Measurements from ENCODE around the gene AATF. TPM values are rescaled to one million over a fixed set of nuclear protein-coding genes. Genes with fewer than 3 reads are reported as not detected.

The AATF gene
- total and polyA plus RNA-seq, 2 of the 8 experiments (the other 6 are each of a cell fraction or from before 2014, with no cell fraction given) = 20.1 to 62.8 TPM

GRCh38 chr17:37086948-37087347 is 138.2 kb downstream of the AATF start:
- Histone ChIP-seq H4K8ac (ENCODE audit: extremely low read depth, insufficient read depth, low read length) (no peak overlapping the region), H3K27me3 (replicated peaks in 1 of 4; ENCODE audit: control insufficient read depth in 3 of 4, extremely low read depth in 1 of 4, insufficient read depth in 3 of 4, low read length in 3 of 4) (no peaks in the 10 kb centered on the region), H3K4me1 (replicated peaks in 1 of 4; ENCODE audit: control insufficient read depth in 3 of 4, insufficient read depth in 4 of 4, low read length in 3 of 4) (peaks cover 6 to 22% (median 11%) of the 10 kb centered on the region in 4 experiments), H3K4ac (replicated peaks; ENCODE audit: insufficient read length, low read depth, low read length) (no peak overlapping the region), H2BK20ac (ENCODE audit: low read length) (no peak overlapping the region), H2AFZ (ENCODE audit: low read length) (no peak overlapping the region), H2BK15ac (ENCODE audit: low read length) (no peak overlapping the region), H3K4me2 (ENCODE audit: insufficient read depth in 1 of 2, low read depth in 2 of 2, low read length in 2 of 2) (no peak overlapping the region), H3K23me2 (ENCODE audit: low read depth, low read length) (no peaks in the 10 kb centered on the region), H3K18ac (ENCODE audit: extremely low read depth, low read length) (no peak overlapping the region), H2AK5ac (ENCODE audit: low read depth, low read length) (no peak overlapping the region), H3K36me3 (ENCODE audit: control insufficient read depth in 2 of 4, insufficient read depth in 4 of 4, low read length in 3 of 4) (peaks cover 6 to 45% (median 35%) of the 10 kb centered on the region in 4 experiments; a peak in 7 of 8 replicates), H3K9ac (replicated peaks in 1 of 4; ENCODE audit: extremely low read depth in 1 of 4, low read depth in 3 of 4, low read length in 3 of 4) (no peak overlapping the region), H3K14ac (ENCODE audit: insufficient read length) (no peak overlapping the region), H2BK5ac (ENCODE audit: low read depth, low read length) (no peak overlapping the region), H4K5ac (ENCODE audit: insufficient read length, low read depth, low read length) (no peak overlapping the region), H3K23ac (ENCODE audit: insufficient read length) (no peak overlapping the region), H3K27ac (ENCODE audit: low read depth, low read length) (no peak overlapping the region), H3K4me3 (ENCODE audit: extremely low read depth in 1 of 4, insufficient read depth in 2 of 4, low read depth in 3 of 4, low read length in 4 of 4) (no peak overlapping the region), H4K91ac (replicated peaks; ENCODE audit: insufficient read length, low read length) (no peak overlapping the region), H4K20me1 (replicated peaks in 1 of 2; ENCODE audit: control insufficient read depth in 1 of 2, insufficient read depth in 2 of 2, low read length in 2 of 2) (no peaks in the 10 kb centered on the region), H3K79me2 (ENCODE audit: control insufficient read depth in 1 of 2, insufficient read depth in 2 of 2, low read length in 2 of 2) (no peaks in the 10 kb centered on the region), H2BK12ac (ENCODE audit: low read depth, low read length) (no peak overlapping the region), H3K9me3 (ENCODE audit: insufficient read depth in 2 of 2, low read depth in 1 of 2, low read length in 1 of 2) (no peaks in the 10 kb centered on the region), H3K56ac (replicated peaks; ENCODE audit: insufficient read length, low read depth, low read length) (no peak overlapping the region), H3K79me1 (ENCODE audit: low read depth, low read length) (no peaks in the 10 kb centered on the region), H2BK120ac (replicated peaks; ENCODE audit: low read depth, low read length) (no peak overlapping the region)
- CTCF ChIA-PET (ENCODE audit: partially characterized antibody) = interaction anchor here (1.1 to 1.5 kb wide), 5 partner anchors 8 to 433 kb away, joined by 3 to 5 read pairs (median 4); no protein-coding TSS in a partner anchor
- 88% methylated on average over 3 of the region's 3 CpGs; no CpG with 5 or more reads in 1 of the 2 experiments for WGBS, 2 experiments (ENCODE audit: extremely low coverage in 1 of 2, insufficient coverage in 1 of 2, insufficient read length in 1 of 2, insufficient replicate concordance in 2 of 2, low coverage in 1 of 2, low lambda C conversion rate in 2 of 2, missing lambda C conversion rate in 1 of 2)
- POLR2A ChIA-PET (ENCODE audit: partially characterized antibody) = interaction anchor here (1.0 kb wide), 1 partner anchor 86 kb away, joined by 3 read pairs; no protein-coding TSS in a partner anchor
- TF ChIP-seq E2F6 (IDR thresholded peaks at IDR 0.05) (no peak), POLR2AphosphoS5 (IDR thresholded peaks at IDR 0.05; ENCODE audit: low read depth, low read length) (no peak), RFX5 (IDR thresholded peaks at IDR 0.05; ENCODE audit: borderline replicate concordance, low read depth, low read length) (no peak), ATF2 (IDR thresholded peaks at IDR 0.05; ENCODE audit: low read length) (no peak)
- DNase-seq (ENCODE audit: low read depth in 1 of 2, low spot score in 2 of 2) = no peak
- no peak for FAIRE-seq

Measured in H1 (cell line).